ENCODE results near the gene PBX4. TPM values are rescaled to one million over a fixed set of nuclear protein-coding genes. Genes with fewer than 3 reads are reported as not detected.

The PBX4 gene
- total and polyA plus RNA-seq, 10 of the 15 experiments (the other 5 are each of a cell fraction or from before 2014, with no cell fraction given) = 0.18 to 17.3 (median 4.2) TPM

DNA sequence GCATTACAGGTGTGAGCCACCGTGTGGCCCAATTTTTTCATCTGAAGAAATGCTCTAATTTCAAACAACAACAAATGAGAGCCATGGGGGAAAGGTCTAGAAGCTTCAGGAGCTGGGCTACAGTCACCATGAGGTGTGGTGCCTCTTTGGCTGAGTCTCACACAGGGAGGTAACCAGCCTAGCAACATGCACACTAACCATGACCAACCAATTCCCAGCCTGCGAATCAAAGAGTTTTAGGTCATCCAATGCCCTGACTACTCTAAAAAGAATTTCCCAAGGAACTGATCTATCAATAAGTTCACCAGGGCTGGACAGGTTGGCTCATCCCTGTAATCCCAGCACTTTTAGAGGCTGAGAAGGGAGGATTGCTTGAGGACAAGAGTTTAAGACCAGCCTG, 29.9 kb downstream of the PBX4 start (continued):
- TF ChIP-seq, protein P1, sequence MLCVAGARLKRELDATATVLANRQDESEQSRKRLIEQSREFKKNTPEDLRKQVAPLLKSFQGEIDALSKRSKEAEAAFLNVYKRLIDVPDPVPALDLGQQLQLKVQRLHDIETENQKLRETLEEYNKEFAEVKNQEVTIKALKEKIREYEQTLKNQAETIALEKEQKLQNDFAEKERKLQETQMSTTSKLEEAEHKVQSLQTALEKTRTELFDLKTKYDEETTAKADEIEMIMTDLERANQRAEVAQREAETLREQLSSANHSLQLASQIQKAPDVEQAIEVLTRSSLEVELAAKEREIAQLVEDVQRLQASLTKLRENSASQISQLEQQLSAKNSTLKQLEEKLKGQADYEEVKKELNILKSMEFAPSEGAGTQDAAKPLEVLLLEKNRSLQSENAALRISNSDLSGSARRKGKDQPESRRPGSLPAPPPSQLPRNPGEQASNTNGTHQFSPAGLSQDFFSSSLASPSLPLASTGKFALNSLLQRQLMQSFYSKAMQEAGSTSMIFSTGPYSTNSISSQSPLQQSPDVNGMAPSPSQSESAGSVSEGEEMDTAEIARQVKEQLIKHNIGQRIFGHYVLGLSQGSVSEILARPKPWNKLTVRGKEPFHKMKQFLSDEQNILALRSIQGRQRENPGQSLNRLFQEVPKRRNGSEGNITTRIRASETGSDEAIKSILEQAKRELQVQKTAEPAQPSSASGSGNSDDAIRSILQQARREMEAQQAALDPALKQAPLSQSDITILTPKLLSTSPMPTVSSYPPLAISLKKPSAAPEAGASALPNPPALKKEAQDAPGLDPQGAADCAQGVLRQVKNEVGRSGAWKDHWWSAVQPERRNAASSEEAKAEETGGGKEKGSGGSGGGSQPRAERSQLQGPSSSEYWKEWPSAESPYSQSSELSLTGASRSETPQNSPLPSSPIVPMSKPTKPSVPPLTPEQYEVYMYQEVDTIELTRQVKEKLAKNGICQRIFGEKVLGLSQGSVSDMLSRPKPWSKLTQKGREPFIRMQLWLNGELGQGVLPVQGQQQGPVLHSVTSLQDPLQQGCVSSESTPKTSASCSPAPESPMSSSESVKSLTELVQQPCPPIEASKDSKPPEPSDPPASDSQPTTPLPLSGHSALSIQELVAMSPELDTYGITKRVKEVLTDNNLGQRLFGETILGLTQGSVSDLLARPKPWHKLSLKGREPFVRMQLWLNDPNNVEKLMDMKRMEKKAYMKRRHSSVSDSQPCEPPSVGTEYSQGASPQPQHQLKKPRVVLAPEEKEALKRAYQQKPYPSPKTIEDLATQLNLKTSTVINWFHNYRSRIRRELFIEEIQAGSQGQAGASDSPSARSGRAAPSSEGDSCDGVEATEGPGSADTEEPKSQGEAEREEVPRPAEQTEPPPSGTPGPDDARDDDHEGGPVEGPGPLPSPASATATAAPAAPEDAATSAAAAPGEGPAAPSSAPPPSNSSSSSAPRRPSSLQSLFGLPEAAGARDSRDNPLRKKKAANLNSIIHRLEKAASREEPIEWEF (IDR thresholded peaks at IDR 0.05; ENCODE audit: insufficient replicate concordance, low read depth, low read length) = no peak

DNA sequence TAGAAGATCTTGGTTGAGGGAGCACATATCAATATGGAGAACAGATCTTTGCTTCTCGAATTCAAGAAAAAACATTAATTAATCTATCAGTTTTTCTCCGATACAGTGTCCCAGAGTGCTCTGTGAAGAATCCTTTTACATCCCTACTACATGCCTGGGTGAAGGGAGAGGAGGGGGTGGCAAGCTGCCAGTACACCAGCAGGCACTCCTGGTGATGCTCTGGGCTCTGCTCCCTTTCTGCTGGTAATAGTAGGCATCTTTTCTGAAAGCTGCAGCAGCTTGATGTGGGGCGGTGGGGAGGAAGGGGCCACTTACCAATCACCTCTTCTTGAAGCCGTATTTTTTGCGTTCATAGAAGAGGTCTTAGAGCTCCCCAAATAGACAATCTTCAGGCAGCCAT, 30.7 kb downstream of the PBX4 start:
- ATAC-seq (no peak), FAIRE-seq (no peak), DNase-seq (ENCODE audit: low read depth, low spot score) (no peak)
- Histone ChIP-seq H3K9ac (ENCODE audit: control insufficient read depth, insufficient read depth, low read length) (no peak overlapping the region), H3K4me2 (ENCODE audit: control insufficient read depth, insufficient read depth) (no peak overlapping the region), H3K9me3 (replicated peaks; ENCODE audit: control insufficient read depth, insufficient read depth, low read length) (no peaks in the 10 kb centered on the region), H2AFZ (ENCODE audit: control insufficient read depth, low read depth, low read length) (no peak overlapping the region), H3K4me3 (no peak overlapping the region), H4K20me1 (ENCODE audit: control insufficient read depth, insufficient read depth) (no peaks in the 10 kb centered on the region), H3K27ac (ENCODE audit: control insufficient read depth, insufficient read depth) (no peak overlapping the region), H3K27me3 (replicated peaks in 1 of 2; ENCODE audit: control insufficient read depth in 2 of 2, insufficient read depth in 2 of 2, low read length in 1 of 2) (no peaks in the 10 kb centered on the region), H3K79me2 (ENCODE audit: control insufficient read depth, insufficient read depth, low read length) (no peaks in the 10 kb centered on the region), H3K4me1 (ENCODE audit: control insufficient read depth, insufficient read depth, low read length) (peaks cover 12% of the 10 kb centered on the region), H3K36me3 (ENCODE audit: control insufficient read depth in 2 of 2, insufficient read depth in 2 of 2, low read length in 1 of 2) (peaks cover 0 to 2% of the 10 kb centered on the region in 2 experiments; a peak in 2 of 4 replicates)
- ChIA-PET POLR2A (interaction anchor here (1.0 kb wide), 1 partner anchor 14 kb away, joined by 3 read pairs; no protein-coding TSS in a partner anchor), RAD21 (ENCODE audit: unreplicated experiment) (interaction anchor here (0.6 kb wide), 1 partner anchor 133 kb away, joined by 3 read pairs; no protein-coding TSS in a partner anchor), CTCF (interaction anchor here (0.9 to 1.6 kb wide), 2 partner anchors 34 to 56 kb away, joined by 4 to 8 read pairs; no protein-coding TSS in a partner anchor), SMC1A (ENCODE audit: uncharacterized antibody, unreplicated experiment) (no interaction called here)
- in situ Hi-C loops (cut with MboI) = no loop called here
- 88% methylated on average over 5 of the region's 5 CpGs for WGBS (ENCODE audit: insufficient coverage, insufficient replicate concordance, low lambda C conversion rate, missing lambda C conversion rate)
- intact Hi-C loops (cut with micrococcal nuclease; ENCODE audit: unreplicated experiment) = no loop called here
- TF ChIP-seq NFYA (IDR thresholded peaks at IDR 0.05; ENCODE audit: borderline replicate concordance, low read depth, low read length) (no peak), MEF2A (IDR thresholded peaks at IDR 0.05; ENCODE audit: insufficient read depth, low read depth, low read length) (no peak), RAD51 (IDR thresholded peaks at IDR 0.05) (no peak), MYB (IDR thresholded peaks at IDR 0.05; ENCODE audit: borderline replicate concordance, low read depth, low read length) (no peak), STAT1 (conservative IDR thresholded peaks at IDR 0.05) (no peak), PML (IDR thresholded peaks at IDR 0.05; ENCODE audit: low read length) (no peak), DPF2 (IDR thresholded peaks at IDR 0.05) (no peak), PAX5 (IDR thresholded peaks at IDR 0.05; ENCODE audit: borderline replicate concordance, low read depth, low read length) (no peak)
- TF ChIP-seq, protein P2, sequence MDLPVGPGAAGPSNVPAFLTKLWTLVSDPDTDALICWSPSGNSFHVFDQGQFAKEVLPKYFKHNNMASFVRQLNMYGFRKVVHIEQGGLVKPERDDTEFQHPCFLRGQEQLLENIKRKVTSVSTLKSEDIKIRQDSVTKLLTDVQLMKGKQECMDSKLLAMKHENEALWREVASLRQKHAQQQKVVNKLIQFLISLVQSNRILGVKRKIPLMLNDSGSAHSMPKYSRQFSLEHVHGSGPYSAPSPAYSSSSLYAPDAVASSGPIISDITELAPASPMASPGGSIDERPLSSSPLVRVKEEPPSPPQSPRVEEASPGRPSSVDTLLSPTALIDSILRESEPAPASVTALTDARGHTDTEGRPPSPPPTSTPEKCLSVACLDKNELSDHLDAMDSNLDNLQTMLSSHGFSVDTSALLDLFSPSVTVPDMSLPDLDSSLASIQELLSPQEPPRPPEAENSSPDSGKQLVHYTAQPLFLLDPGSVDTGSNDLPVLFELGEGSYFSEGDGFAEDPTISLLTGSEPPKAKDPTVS (IDR thresholded peaks at IDR 0.05; ENCODE audit: low read depth, low read length) = no peak
- BruUV-seq (replicated peaks) = no TSS peak
